ENCODE data around the gene MTMR12.

MTMR12 gene

GRCh38 chr5:32254881-32255539, 57.7 kb downstream of the MTMR12 start:
- no peak for TF ChIP-seq ZNF8 (CRISPR knock-in tag; IDR thresholded peaks at IDR 0.05)
- TF ChIP-seq PATZ1 (CRISPR knock-in tag; IDR thresholded peaks at IDR 0.05; ENCODE audit: borderline replicate concordance) = no peak
- no peak for TF ChIP-seq ARNTL (CRISPR knock-in tag; IDR thresholded peaks at IDR 0.05; ENCODE audit: borderline replicate concordance, low read depth)
- TF ChIP-seq TSHZ2 (CRISPR knock-in tag; IDR thresholded peaks at IDR 0.05) = no peak
- TF ChIP-seq ISL1 (CRISPR knock-in tag; IDR thresholded peaks at IDR 0.05) = no peak
- no peak for TF ChIP-seq GLIS3 (CRISPR knock-in tag; IDR thresholded peaks at IDR 0.05)
- TF ChIP-seq TCF4 (CRISPR knock-in tag; IDR thresholded peaks at IDR 0.05; ENCODE audit: borderline replicate concordance) = no peak
- no peak for TF ChIP-seq POU6F1 (CRISPR knock-in tag; IDR thresholded peaks at IDR 0.05; ENCODE audit: borderline replicate concordance, low read depth)
- TF ChIP-seq CSRNP3 (CRISPR knock-in tag; IDR thresholded peaks at IDR 0.05) = no peak
- no peak for TF ChIP-seq ZFP30 (CRISPR knock-in tag; IDR thresholded peaks at IDR 0.05)
- TF ChIP-seq CREB5 (CRISPR knock-in tag; IDR thresholded peaks at IDR 0.05; ENCODE audit: low read depth) = no peak
- TF ChIP-seq ZC3H10 (CRISPR knock-in tag; IDR thresholded peaks at IDR 0.05) = no peak
- no peak for TF ChIP-seq ZNF70 (CRISPR knock-in tag; IDR thresholded peaks at IDR 0.05)
- TF ChIP-seq OSR1 (CRISPR knock-in tag; IDR thresholded peaks at IDR 0.05) = no peak
- no peak for TF ChIP-seq BACH2 (CRISPR knock-in tag; IDR thresholded peaks at IDR 0.05; ENCODE audit: borderline replicate concordance)
- no peak for TF ChIP-seq SNAI2 (CRISPR knock-in tag; IDR thresholded peaks at IDR 0.05)
- TF ChIP-seq CSDC2 (CRISPR knock-in tag; IDR thresholded peaks at IDR 0.05) = no peak
- ATAC-seq = no peak

GRCh38 chr5:32251871-32252458, 60.8 kb downstream of the MTMR12 start:
- ATAC-seq = no peak
- TF ChIP-seq POU6F1 (CRISPR knock-in tag; IDR thresholded peaks at IDR 0.05; ENCODE audit: borderline replicate concordance, low read depth) (no peak), ESRRG (CRISPR knock-in tag; IDR thresholded peaks at IDR 0.05) (no peak), TOX (CRISPR knock-in tag; IDR thresholded peaks at IDR 0.05; ENCODE audit: borderline replicate concordance) (no peak), CSDC2 (CRISPR knock-in tag; IDR thresholded peaks at IDR 0.05) (no peak), RARB (CRISPR knock-in tag; IDR thresholded peaks at IDR 0.05) (no peak), ARNTL (CRISPR knock-in tag; IDR thresholded peaks at IDR 0.05; ENCODE audit: borderline replicate concordance, low read depth) (no peak), ZFP3 (CRISPR knock-in tag; IDR thresholded peaks at IDR 0.05) (no peak), ISL1 (CRISPR knock-in tag; IDR thresholded peaks at IDR 0.05) (no peak), OSR1 (CRISPR knock-in tag; IDR thresholded peaks at IDR 0.05) (no peak)

Measured in SK-N-SH treated with all-trans-retinoic acid at 6 μM for 48 hours (cell line).